Measurements from ENCODE around the gene FRMD4A.

Gene FRMD4A

DNA sequence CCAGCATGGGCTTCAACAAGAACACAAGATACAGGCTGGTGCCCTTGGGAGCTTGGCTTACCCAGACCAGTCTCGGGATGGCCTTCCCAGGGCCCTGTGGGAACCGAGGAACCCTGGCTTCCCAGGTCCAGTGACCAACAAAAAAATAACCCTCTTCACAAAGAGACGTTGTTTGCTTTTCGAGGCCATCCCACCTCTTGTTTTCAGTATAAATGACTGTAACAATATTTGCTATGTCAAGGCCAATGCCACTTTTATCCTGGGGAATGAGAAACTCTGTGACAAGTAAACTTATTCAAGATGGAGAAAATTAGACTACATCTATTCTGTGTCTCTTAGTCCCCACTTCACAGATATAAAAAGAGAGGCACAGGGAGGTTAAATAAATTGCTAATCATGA is 605.1 kb downstream of the FRMD4A start:
- Histone ChIP-seq H3K9me3 (no peaks in the 10 kb centered on the region), H3K4me3 (ENCODE audit: low read depth, low read length) (no peak overlapping the region), H3K27me3 (no peaks in the 10 kb centered on the region), H3K4me1 (no peaks in the 10 kb centered on the region), H3K36me3 (no peaks in the 10 kb centered on the region)
- DNase-seq = no peak
- TF ChIP-seq CTCF (IDR thresholded peaks at IDR 0.05; ENCODE audit: low read depth, low read length) = no peak

- no peak for DNase-seq
- Histone ChIP-seq H3K36me3 (no peaks in the 10 kb centered on the region), H3K4me1 (no peaks in the 10 kb centered on the region), H3K27me3 (no peaks in the 10 kb centered on the region), H3K9me3 (no peaks in the 10 kb centered on the region), H3K4me3 (ENCODE audit: low read depth, low read length) (no peak overlapping the region)
- no peak for TF ChIP-seq CTCF (IDR thresholded peaks at IDR 0.05; ENCODE audit: low read depth, low read length)
Measured at GRCh38 chr10:13724484-13724883, 606.2 kb downstream of the FRMD4A start.

DNA sequence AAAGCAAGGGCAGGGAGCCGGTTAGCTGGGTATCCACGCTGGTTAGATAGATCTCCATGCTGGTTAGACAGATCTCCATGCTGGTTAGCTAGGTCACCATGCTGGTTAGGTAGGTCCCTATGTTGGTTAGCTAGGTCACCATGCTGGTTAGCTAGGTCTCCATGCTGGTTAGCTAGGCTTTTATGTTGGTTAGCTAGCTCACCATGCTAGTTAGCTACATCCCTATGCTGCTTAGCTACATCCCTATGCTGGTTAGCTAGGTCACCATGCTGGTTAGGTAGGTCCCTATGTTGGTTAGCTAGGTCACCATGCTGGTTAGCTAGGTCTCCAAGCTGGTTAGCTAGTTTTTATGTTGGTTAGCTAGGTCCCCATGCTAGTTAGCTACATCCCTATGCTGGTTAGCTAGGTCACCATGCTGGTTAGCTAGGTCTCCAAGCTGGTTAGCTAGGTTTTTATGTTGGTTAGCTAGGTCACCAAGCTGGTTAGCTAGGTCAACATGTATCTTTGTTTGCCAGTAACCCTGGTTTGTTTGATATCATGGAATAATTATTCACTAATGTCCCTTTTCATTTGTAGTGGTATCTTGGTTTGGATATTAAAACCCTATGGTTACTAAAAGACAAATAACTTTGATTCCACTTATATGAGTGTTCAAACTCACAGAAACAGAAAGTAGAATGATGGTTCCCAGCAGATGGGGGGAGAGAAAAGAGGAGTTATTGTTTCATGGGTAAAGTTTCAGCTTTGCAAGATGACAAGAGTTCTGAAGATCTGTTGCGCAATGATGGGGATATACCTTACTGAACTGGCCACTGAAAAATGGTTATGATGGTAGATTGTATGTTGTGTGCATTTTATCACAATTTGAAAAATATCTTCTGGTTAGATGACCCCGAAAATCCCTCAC is 607.7 kb downstream of the FRMD4A start:
- no peaks in the 10 kb centered on the region for H3K36me3 ChIP-seq
- H3K27me3 ChIP-seq = no peaks in the 10 kb centered on the region
- H3K9me3 ChIP-seq = no peaks in the 10 kb centered on the region
- H3K4me3 ChIP-seq (ENCODE audit: low read depth, low read length) = no peak overlapping the region
- H3K4me1 ChIP-seq = no peaks in the 10 kb centered on the region
- DNase-seq = no peak
- no peak for TF ChIP-seq CTCF (IDR thresholded peaks at IDR 0.05; ENCODE audit: low read depth, low read length)

DNA sequence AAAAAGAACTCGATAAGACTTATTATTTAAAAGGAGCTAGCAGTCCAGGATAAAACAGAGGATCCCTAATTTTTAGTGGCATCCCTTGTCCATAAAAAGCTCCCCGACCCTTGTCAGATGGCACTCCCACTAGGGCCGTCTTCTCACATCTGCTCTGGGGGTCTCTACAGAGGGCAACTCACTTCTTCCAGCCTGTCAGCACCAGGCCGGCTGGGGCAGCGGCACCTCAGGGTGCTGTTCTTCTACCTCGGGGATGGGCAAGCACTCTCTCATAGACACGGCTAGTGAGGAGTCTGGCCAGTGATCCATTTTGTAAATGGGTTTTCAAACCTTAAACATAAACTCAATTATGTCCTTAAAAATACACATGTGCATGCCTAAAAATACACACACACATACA is 609.2 kb downstream of the FRMD4A start:
- Histone ChIP-seq H3K9me3 (no peaks in the 10 kb centered on the region), H3K27me3 (no peaks in the 10 kb centered on the region), H3K4me1 (no peaks in the 10 kb centered on the region), H3K36me3 (no peaks in the 10 kb centered on the region), H3K4me3 (ENCODE audit: low read depth, low read length) (no peak overlapping the region)
- no peak for TF ChIP-seq CTCF (IDR thresholded peaks at IDR 0.05; ENCODE audit: low read depth, low read length)
- DNase-seq = no peak

GRCh38 chr10:13720699-13721098 is 610.0 kb downstream of the FRMD4A start:
- H3K36me3 ChIP-seq = no peaks in the 10 kb centered on the region
- DNase-seq = no peak
- H3K9me3 ChIP-seq = no peaks in the 10 kb centered on the region
- H3K27me3 ChIP-seq = no peaks in the 10 kb centered on the region
- no peaks in the 10 kb centered on the region for H3K4me1 ChIP-seq
- no peak for TF ChIP-seq CTCF (IDR thresholded peaks at IDR 0.05; ENCODE audit: low read depth, low read length)
- H3K4me3 ChIP-seq (ENCODE audit: low read depth, low read length) = no peak overlapping the region

DNA sequence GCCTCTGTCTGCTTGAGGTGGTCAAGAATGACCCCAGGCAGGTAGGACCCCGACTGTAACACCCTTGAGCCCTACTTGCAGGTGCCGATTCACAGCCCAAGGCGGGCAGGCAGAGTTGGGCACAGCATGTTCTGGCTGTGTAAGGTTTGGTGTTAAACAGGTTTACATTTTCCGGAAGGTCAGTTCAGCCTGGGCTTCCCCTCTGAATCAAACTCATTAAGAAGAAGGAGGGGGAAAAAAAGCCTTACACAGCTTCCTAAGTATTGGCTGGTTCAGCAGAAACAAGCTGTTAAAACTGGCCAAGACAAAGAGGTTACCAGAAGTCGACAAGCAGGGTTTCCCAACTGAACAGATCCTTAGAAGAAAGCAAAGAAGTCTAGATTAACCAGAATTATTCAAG is 611.3 kb downstream of the FRMD4A start:
- DNase-seq = no peak
- H3K9me3 ChIP-seq = no peaks in the 10 kb centered on the region
- no peak for TF ChIP-seq CTCF (IDR thresholded peaks at IDR 0.05; ENCODE audit: low read depth, low read length)
- no peak overlapping the region for H3K4me3 ChIP-seq (ENCODE audit: low read depth, low read length)
- H3K27me3 ChIP-seq = no peaks in the 10 kb centered on the region
- H3K4me1 ChIP-seq = no peaks in the 10 kb centered on the region
- no peaks in the 10 kb centered on the region for H3K36me3 ChIP-seq

Data from BE2C (cell line).